Left ventricle myocardium inferior (tissue), 1 donor: ENCODE data around the gene MTHFR. TPM values are rescaled to one million over a fixed set of nuclear protein-coding genes. Genes with fewer than 3 reads are reported as not detected.

Experiments
- total RNA-seq: library from RNA; stranded (reverse); fragmentation: NEBNext Ultra II Directional; extraction: Animal tissue kit (Norgen Biotek cat#: 25700); gene quantifications from one replicate; pipeline ENCODE4 v1.2.1, GENCODE V29; 2021
- donor health status: DM: no; HTN: yes; CAD: no; lungs with severe emphysema.

The MTHFR gene
- total RNA-seq, 1 donor from 2014 or later, result 40.1 TPM

Other genes with a start within 250 kb of the MTHFR start
- gene FBXO2, start 151.5 kb downstream of the MTHFR start, total RNA-seq, result 1.9 TPM
- gene FBXO44, start 151.1 kb downstream of the MTHFR start, total RNA-seq, result 20.2 TPM
- gene FBXO6, start 141.8 kb downstream of the MTHFR start, total RNA-seq, result 10.3 TPM
- 17.2 TPM for gene MAD2L2, start 124.8 kb downstream of the MTHFR start, total RNA-seq
- gene DRAXIN, start 114.3 kb downstream of the MTHFR start, total RNA-seq, result 0.05 TPM
- 16.6 TPM for gene AGTRAP, start 69.8 kb downstream of the MTHFR start, total RNA-seq
- 2.5 TPM for gene C1orf167, start 43.8 kb downstream of the MTHFR start, total RNA-seq
- gene CLCN6, start 227 bp upstream of the MTHFR start, total RNA-seq, result 16.1 TPM
- gene NPPA, start 41.8 kb upstream of the MTHFR start, total RNA-seq, result 1,100 TPM
- 119 TPM for gene NPPB, start 53.0 kb upstream of the MTHFR start, total RNA-seq
- gene KIAA2013, start 120.5 kb upstream of the MTHFR start, total RNA-seq, result 40.9 TPM
- gene PLOD1, start 128.8 kb upstream of the MTHFR start, total RNA-seq, result 61.6 TPM
- 663 TPM for gene MFN2, start 174.5 kb upstream of the MTHFR start, total RNA-seq
- gene MIIP, start 213.5 kb upstream of the MTHFR start, total RNA-seq, result 16.2 TPM